SU-DHL-6 (cell line): ENCODE measurements around the gene ZNF333.

Experiments
- H2AFZ ChIP-seq: fragments of 200-600 bp; sonication (generic); 2 replicates; pipeline ENCODE4 v1.6.1; 2014; ENCODE audit warnings: low read depth, mild to moderate bottlenecking, moderate library complexity, mixed read lengths, antibody characterized with exemption, low read length; ENCODE audit not compliant: severe bottlenecking
- H3F3A ChIP-seq: fragments of 200-600 bp; shearing (Covaris generic); 2 replicates; pipeline ENCODE4 v1.6.0; 2016; ENCODE audit warnings: antibody characterized with exemption, mild to moderate bottlenecking; ENCODE audit not compliant: insufficient read depth
- H3K27ac ChIP-seq: fragments of 200-600 bp; sonication (generic); 2 replicates; pipeline ENCODE4 v1.5.1; 2016; ENCODE audit warnings: low read depth, mild to moderate bottlenecking, low read length, moderate library complexity, mixed read lengths
- H3K27me3 ChIP-seq: fragments of 200-600 bp; sonication (generic), shearing (Covaris generic); 2 replicates; pipeline ENCODE4 v1.6.0; 2014; ENCODE audit warnings: mild to moderate bottlenecking, low read length
- H3K36me3 ChIP-seq: fragments of 200-600 bp; sonication (generic); 2 replicates; pipeline ENCODE4 v1.6.1; 2014; ENCODE audit warnings: mild to moderate bottlenecking, low read length, mixed read lengths
- H3K4me2 ChIP-seq: fragments of 300-600, 200-600 bp; shearing (Covaris generic), sonication (generic); 2 replicates; pipeline ENCODE4 v1.6.0; 2014; ENCODE audit warnings: low read length, low read depth, mild to moderate bottlenecking; ENCODE audit not compliant: poor library complexity, severe bottlenecking
- H3K4me3 ChIP-seq: fragments of 200-600 bp; sonication (generic); 2 replicates; pipeline ENCODE4 v1.5.1; 2014; ENCODE audit warnings: antibody characterized with exemption, low read length, mild to moderate bottlenecking, mixed read lengths; ENCODE audit not compliant: insufficient read depth, poor library complexity, severe bottlenecking
- H3K79me2 ChIP-seq: fragments of 200-600 bp; sonication (generic); 2 replicates; pipeline ENCODE4 v1.6.1; 2014; ENCODE audit warnings: mild to moderate bottlenecking, low read length, moderate library complexity; ENCODE audit not compliant: insufficient read depth
- H3K9ac ChIP-seq: fragments of 200-600 bp; sonication (generic); 2 replicates; pipeline ENCODE4 v1.7.0; 2014; ENCODE audit warnings: mild to moderate bottlenecking, low read length
- H3K9me2 ChIP-seq: fragments of 200-600 bp; sonication (generic); replicated peaks from 2 replicates; pipeline ENCODE4 v1.6.1; 2014; ENCODE audit warnings: low read length; ENCODE audit not compliant: insufficient read depth
- H3K9me3 ChIP-seq: fragments of 200-600 bp; sonication (generic); 2 replicates; pipeline ENCODE4 v1.6.1; 2014; ENCODE audit warnings: low read length, mixed read lengths; ENCODE audit not compliant: insufficient read depth
- H4K20me1 ChIP-seq: fragments of 200-600 bp; sonication (generic); 2 replicates; pipeline ENCODE4 v1.6.1; 2014; ENCODE audit warnings: low read depth, mild to moderate bottlenecking, antibody characterized with exemption, low read length, moderate library complexity, mixed read lengths
- EZH2phosphoT487 ChIP-seq: fragments of 200-600 bp; sonication (generic), shearing (Covaris generic); conservative IDR thresholded peaks from 2 replicates; pipeline ENCODE4 v1.6.1; 2018; ENCODE audit warnings: mild to moderate bottlenecking, antibody characterized with exemption, low read length, moderate library complexity, mixed read lengths
- TF ChIP-seq, protein P1 (sequence below): fragments of 200-600 bp; sonication (generic); IDR thresholded peaks from one replicate; pipeline ENCODE4 v1.5.1; 2017; ENCODE audit warnings: antibody characterized with exemption, mild to moderate bottlenecking, low read length, moderate library complexity; ENCODE audit not compliant: insufficient read depth, poor library complexity, severe bottlenecking

The ZNF333 gene

GRCh38 chr19:14767466-14767971, 77.7 kb downstream of the ZNF333 start:
- TF ChIP-seq EZH2phosphoT487: no peak
- TF ChIP-seq, protein P1, sequence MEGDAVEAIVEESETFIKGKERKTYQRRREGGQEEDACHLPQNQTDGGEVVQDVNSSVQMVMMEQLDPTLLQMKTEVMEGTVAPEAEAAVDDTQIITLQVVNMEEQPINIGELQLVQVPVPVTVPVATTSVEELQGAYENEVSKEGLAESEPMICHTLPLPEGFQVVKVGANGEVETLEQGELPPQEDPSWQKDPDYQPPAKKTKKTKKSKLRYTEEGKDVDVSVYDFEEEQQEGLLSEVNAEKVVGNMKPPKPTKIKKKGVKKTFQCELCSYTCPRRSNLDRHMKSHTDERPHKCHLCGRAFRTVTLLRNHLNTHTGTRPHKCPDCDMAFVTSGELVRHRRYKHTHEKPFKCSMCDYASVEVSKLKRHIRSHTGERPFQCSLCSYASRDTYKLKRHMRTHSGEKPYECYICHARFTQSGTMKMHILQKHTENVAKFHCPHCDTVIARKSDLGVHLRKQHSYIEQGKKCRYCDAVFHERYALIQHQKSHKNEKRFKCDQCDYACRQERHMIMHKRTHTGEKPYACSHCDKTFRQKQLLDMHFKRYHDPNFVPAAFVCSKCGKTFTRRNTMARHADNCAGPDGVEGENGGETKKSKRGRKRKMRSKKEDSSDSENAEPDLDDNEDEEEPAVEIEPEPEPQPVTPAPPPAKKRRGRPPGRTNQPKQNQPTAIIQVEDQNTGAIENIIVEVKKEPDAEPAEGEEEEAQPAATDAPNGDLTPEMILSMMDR: no peak
- Histone ChIP-seq H2AFZ (no peak overlapping the region), H4K20me1 (no peaks in the 10 kb centered on the region), H3K4me3 (no peak overlapping the region), H3K79me2 (no peaks in the 10 kb centered on the region), H3K9ac (no peak overlapping the region), H3K4me2 (no peak overlapping the region), H3K27me3 (no peaks in the 10 kb centered on the region), H3K9me2 (no peaks in the 10 kb centered on the region), H3K9me3 (no peaks in the 10 kb centered on the region), H3F3A (no peaks in the 10 kb centered on the region), H3K27ac (no peak overlapping the region), H3K36me3 (no peaks in the 10 kb centered on the region)

GRCh38 chr19:14768001-14768400, 78.2 kb downstream of the ZNF333 start:
- Histone ChIP-seq H3K4me2 (no peak overlapping the region), H3K27me3 (no peaks in the 10 kb centered on the region), H3K27ac (no peak overlapping the region), H3K79me2 (no peaks in the 10 kb centered on the region), H3K36me3 (no peaks in the 10 kb centered on the region), H3K9me3 (no peaks in the 10 kb centered on the region), H3K9me2 (no peaks in the 10 kb centered on the region), H4K20me1 (no peaks in the 10 kb centered on the region), H2AFZ (no peak overlapping the region), H3K9ac (no peak overlapping the region), H3F3A (no peaks in the 10 kb centered on the region), H3K4me3 (no peak overlapping the region)
- no peak for TF ChIP-seq EZH2phosphoT487
- TF ChIP-seq, protein P1: no peak

- no peaks in the 10 kb centered on the region for H3K27me3 ChIP-seq
- H2AFZ ChIP-seq: no peak overlapping the region
- no peaks in the 10 kb centered on the region for H3K36me3 ChIP-seq
- no peaks in the 10 kb centered on the region for H3K79me2 ChIP-seq
- TF ChIP-seq EZH2phosphoT487: no peak
- TF ChIP-seq, protein P1: no peak
- H3K4me2 ChIP-seq: no peak overlapping the region
- no peaks in the 10 kb centered on the region for H3K9me2 ChIP-seq
- no peak overlapping the region for H3K4me3 ChIP-seq
- no peak overlapping the region for H3K9ac ChIP-seq
- H3F3A ChIP-seq: no peaks in the 10 kb centered on the region
- H4K20me1 ChIP-seq: no peaks in the 10 kb centered on the region
- H3K27ac ChIP-seq: no peak overlapping the region
- H3K9me3 ChIP-seq: no peaks in the 10 kb centered on the region
These were observed 79.4 kb downstream of the ZNF333 start for GRCh38 chr19:14769201-14769600.
